Lower leg skin (tissue), 3 donors: ENCODE data around the gene SKIC2.

Experiments
- POLR2A ChIP-seq, 2 donors: fragments of 450-650 bp; IDR thresholded peaks; one replicate each; pipeline ENCODE4 v1.6.1; 2016 to 2017; ENCODE audit warnings: antibody characterized with exemption in 2 of 2, mild to moderate bottlenecking in 1 of 2, moderate library complexity in 1 of 2
- TF ChIP-seq, protein P1 (sequence below), 3 donors: fragments of 450-650 bp; IDR thresholded peaks; one replicate each; pipeline ENCODE4 v1.5.1; 2016; ENCODE audit warnings: antibody characterized with exemption in 3 of 3, mild to moderate bottlenecking in 3 of 3, moderate library complexity in 2 of 3

DNA sequence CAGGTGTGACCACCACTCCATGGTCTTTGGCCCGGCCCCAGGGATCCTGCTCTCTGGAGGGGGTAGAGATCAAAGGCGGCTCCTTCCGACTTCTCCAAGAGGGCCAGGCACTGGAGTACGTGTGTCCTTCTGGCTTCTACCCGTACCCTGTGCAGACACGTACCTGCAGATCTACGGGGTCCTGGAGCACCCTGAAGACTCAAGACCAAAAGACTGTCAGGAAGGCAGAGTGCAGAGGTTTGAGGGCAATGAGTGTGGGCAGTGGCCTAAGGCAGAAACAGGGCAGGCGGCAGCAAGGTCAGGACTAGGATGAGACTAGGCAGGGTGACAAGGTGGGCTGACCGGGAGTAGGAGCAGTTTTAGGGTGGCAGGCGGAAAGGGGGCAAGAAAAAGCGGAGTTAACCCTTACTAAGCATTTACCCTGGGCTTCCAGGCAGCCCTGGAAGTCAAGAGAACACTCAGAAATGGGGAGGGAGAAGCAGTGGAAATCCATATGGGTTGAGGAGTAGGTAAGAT lies 12.5 kb upstream of the SKIC2 start:
- TF ChIP-seq, protein P1, sequence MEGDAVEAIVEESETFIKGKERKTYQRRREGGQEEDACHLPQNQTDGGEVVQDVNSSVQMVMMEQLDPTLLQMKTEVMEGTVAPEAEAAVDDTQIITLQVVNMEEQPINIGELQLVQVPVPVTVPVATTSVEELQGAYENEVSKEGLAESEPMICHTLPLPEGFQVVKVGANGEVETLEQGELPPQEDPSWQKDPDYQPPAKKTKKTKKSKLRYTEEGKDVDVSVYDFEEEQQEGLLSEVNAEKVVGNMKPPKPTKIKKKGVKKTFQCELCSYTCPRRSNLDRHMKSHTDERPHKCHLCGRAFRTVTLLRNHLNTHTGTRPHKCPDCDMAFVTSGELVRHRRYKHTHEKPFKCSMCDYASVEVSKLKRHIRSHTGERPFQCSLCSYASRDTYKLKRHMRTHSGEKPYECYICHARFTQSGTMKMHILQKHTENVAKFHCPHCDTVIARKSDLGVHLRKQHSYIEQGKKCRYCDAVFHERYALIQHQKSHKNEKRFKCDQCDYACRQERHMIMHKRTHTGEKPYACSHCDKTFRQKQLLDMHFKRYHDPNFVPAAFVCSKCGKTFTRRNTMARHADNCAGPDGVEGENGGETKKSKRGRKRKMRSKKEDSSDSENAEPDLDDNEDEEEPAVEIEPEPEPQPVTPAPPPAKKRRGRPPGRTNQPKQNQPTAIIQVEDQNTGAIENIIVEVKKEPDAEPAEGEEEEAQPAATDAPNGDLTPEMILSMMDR (IDR thresholded peaks at IDR 0.05) = no peak
- TF ChIP-seq POLR2A (IDR thresholded peaks at IDR 0.05) = no peak
